GM12801 (cell line): Measurements from ENCODE around the gene TMEM125.

Experiments
- TF ChIP-seq, protein P1 (sequence below): IDR thresholded peaks from one replicate; pipeline ENCODE4 v1.5.1; 2011; ENCODE audit warnings: control low read depth; ENCODE audit not compliant: insufficient read length; ENCODE audit errors: extremely low read depth

The TMEM125 gene

DNA sequence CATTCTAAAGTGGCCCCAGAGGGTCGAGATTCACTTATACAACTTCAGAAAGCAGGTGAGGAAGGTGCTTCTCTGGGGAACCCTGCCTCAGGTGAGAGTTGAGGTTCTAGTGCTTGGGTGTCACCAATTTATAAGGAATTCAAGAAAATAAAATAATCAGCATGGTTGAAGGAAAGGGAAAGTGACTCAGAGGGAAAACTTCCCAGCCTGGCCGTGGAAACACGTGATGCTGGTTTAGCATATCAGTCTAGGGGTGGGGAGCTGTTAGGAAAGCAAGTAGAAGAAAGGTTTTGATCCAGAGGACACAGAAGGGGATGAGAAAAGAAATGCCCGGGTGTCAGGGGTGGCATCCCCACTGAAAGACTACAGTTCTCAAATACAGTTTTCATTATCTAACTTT is 37.7 kb upstream of the TMEM125 start:
- TF ChIP-seq, protein P1, sequence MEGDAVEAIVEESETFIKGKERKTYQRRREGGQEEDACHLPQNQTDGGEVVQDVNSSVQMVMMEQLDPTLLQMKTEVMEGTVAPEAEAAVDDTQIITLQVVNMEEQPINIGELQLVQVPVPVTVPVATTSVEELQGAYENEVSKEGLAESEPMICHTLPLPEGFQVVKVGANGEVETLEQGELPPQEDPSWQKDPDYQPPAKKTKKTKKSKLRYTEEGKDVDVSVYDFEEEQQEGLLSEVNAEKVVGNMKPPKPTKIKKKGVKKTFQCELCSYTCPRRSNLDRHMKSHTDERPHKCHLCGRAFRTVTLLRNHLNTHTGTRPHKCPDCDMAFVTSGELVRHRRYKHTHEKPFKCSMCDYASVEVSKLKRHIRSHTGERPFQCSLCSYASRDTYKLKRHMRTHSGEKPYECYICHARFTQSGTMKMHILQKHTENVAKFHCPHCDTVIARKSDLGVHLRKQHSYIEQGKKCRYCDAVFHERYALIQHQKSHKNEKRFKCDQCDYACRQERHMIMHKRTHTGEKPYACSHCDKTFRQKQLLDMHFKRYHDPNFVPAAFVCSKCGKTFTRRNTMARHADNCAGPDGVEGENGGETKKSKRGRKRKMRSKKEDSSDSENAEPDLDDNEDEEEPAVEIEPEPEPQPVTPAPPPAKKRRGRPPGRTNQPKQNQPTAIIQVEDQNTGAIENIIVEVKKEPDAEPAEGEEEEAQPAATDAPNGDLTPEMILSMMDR: no peak

DNA sequence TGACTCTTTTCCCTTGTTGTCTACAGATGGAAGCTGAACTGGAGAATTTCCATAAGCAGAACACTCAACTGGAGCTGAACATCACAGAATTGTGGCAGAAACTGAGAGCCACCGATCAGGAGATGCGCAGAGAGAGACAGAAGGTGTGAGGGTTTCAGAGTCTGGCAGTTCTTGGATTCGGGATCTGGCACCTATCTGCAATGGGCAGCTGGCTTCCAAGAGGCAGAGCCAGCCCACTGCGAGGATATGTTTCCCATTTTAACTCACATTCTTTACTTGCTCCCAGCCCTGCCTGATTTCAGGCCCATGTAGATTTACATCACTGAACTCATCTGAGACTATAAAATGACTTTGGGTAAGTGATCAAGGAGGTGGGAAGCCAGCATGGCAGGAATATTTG is 37.3 kb upstream of the TMEM125 start:
- TF ChIP-seq, protein P1: no peak

DNA sequence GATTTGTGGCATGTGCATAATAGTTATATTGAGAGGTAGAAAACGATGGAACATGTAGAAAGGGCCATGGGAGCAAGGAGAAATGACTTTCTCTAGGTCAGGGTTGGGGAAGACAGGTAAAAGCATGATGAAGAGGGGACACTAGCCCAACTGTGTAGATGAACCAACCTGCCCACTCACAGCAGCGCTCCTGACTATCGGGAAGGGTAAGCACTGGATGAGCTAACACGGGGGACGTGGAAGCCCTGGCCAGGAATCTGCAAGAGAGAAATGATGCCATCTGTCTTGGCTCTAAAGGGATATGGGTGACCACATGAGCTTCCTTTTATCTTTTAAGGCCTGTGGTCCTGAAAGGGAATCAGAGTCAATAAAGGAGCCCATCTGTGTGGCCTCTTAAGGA is 36.2 kb upstream of the TMEM125 start:
- TF ChIP-seq, protein P1: no peak

DNA sequence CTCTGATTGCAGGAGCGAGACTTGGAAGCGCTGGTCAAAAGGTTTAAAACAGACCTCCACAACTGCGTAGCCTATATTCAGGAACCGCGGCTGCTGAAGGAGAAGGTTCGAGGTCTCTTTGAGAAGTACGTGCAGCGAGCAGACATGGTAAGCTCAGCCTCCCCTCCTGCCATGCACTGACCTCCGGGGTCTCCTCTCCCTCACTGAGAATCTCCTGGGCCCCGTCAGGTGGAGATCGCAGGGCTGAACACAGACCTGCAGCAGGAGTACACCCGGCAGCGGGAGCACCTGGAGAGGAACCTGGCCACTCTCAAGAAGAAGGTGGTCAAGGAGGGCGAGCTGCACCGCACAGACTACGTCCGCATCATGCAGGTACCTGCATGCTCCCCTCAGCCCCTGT is 35.5 kb upstream of the TMEM125 start:
- TF ChIP-seq, protein P1: no peak

DNA sequence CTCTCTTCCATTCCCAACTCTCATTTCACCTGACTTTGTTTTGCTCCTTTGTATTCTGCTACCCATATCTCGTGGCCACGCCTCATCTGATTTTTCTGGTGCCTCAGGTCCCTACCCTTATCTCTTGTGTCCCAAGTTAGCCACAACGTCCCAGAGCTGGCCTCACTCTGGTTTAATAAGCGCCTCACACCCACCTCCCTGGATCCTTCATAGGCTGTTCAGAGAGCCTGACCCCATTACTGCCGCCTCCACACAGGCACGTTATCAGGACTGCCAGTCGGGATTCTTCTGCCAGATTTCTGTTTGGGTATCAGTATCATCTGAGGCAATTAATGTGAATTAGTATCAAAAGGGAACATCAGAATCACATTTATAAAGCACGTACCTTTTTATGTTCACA is 34.7 kb upstream of the TMEM125 start:
- TF ChIP-seq, protein P1: no peak

DNA sequence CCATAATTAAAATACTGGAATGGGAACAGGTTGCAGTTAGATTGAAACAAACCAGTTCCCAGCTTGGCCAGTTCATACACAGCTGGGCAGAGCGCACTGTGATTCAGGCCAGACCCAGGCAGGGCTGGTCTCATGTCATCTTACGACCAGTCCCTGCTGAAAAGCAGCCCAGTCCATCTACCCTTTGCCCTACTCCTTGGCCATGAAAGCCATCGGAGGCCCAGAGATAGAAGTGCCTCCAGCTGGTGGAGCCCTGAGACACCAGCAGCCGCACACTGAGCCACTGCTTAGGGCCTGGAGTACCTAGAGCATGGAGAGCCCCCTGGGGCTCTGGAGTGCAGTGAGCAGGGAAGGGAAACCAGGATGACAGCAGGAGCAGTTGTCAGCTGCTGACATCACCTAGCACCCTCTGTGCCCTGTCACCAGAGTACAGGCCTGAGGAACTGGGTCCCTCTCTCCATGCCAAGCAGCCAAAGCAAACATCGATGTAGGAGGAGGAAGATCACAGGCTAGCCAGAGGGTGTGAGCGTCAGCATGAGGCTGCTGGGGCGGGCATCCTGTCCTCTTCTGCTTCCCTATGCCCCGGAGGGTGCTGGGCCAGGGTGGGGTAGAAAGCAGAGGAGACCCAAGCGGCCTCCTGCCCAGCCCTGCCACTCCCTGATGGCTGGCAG is 34.2 kb upstream of the TMEM125 start:
- TF ChIP-seq, protein P1: no peak

DNA sequence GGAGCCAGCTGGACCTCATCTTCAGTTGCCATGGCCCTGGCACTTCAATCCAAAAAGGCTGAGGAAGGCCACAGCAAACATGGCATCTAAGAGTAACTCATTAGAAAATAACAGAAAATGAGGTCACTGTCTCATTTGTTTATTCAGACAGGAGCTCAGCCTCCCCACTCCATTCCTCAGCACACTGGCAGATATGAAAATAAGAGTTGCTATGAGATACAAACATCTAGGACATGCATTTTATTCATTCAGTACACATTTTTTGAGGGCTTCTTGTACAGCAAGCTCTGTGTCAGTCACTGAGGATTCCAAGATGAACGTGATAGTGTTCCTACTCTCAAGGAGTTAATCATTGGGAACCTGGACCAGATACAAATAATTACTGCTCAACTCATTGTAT is 32.7 kb upstream of the TMEM125 start:
- TF ChIP-seq, protein P1: no peak
